ENCODE measurements around the gene RB1.
A peak's percentile ranks its signal among the peaks of the same experiment; 100 is the strongest.

The RB1 gene

DNA sequence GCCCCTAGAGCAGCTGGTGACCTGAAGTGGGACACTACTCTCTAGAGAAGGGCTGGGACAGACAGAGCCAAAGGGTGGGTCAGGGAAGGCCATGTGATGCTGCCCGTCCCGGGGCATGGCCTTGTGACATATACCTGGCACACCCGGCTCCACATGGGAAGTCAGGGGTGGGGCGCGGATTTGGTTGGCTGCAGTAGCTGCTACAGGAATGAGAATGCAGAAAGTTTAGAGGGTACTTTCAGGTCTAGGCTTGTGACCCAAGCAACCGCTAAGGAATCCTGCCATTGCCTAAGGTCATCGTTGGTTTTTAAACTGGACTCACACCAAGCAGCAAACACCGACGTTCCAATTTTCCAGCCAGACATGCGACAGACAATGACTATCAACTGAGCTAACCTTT lies 203.5 kb downstream of the RB1 start:
- no peak for DNase-seq (ENCODE audit: insufficient read length)
- no peak for FAIRE-seq

DNA sequence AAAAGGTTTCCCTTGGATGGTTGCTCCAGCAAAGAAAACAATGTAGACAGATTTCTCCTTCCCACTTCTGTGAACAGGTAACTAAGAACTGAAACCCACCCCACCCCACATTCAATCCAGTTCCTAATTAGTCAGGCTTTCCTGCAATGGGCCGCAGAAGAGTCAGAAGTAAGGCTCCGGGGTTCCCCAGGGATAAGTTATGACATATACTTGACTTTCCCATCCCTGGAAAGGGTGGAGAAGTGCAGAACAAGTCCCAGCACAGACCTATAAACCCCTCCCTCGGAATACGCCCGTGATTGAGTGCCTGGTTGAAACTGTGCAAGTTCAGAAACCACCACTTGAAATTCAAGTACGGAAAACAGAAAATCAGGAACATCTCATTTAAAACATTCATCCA lies 204.5 kb downstream of the RB1 start:
- TF ChIP-seq POLR2AphosphoS5 (IDR thresholded peaks at IDR 0.05; ENCODE audit: low read depth, low read length) (no peak), TAF1 (IDR thresholded peaks at IDR 0.05; ENCODE audit: borderline replicate concordance, low read depth, low read length) (no peak), POLR2A (IDR thresholded peaks at IDR 0.05; ENCODE audit: low read depth, low read length) (no peak)
- FAIRE-seq (no peak), DNase-seq (ENCODE audit: insufficient read length) (no peak)

More for the DNA sequence above, 203.5 kb downstream of the RB1 start:
- no peak for TF ChIP-seq POLR2A (IDR thresholded peaks at IDR 0.05; ENCODE audit: low read depth, low read length)
- TF ChIP-seq TAF1 (IDR thresholded peaks at IDR 0.05; ENCODE audit: borderline replicate concordance, low read depth, low read length): no peak

- TF ChIP-seq POLR2AphosphoS5 (IDR thresholded peaks at IDR 0.05; ENCODE audit: low read depth, low read length) (no peak), TAF1 (IDR thresholded peaks at IDR 0.05; ENCODE audit: borderline replicate concordance, low read depth, low read length) (no peak), POLR2A (IDR thresholded peaks at IDR 0.05; ENCODE audit: low read depth, low read length) (no peak)
- FAIRE-seq (no peak), DNase-seq (ENCODE audit: insufficient read length) (no peak)
Observed at GRCh38 chr13:48510698-48511097, 207.1 kb downstream of the RB1 start.

- no peak for FAIRE-seq
- no peak for DNase-seq (ENCODE audit: insufficient read length)
- TF ChIP-seq POLR2A (IDR thresholded peaks at IDR 0.05; ENCODE audit: low read depth, low read length) (no peak), POLR2AphosphoS5 (IDR thresholded peaks at IDR 0.05; ENCODE audit: low read depth, low read length) (no peak), TAF1 (IDR thresholded peaks at IDR 0.05; ENCODE audit: borderline replicate concordance, low read depth, low read length) (no peak)
Observed at GRCh38 chr13:48511621-48512230, 208.2 kb downstream of the RB1 start.

DNA sequence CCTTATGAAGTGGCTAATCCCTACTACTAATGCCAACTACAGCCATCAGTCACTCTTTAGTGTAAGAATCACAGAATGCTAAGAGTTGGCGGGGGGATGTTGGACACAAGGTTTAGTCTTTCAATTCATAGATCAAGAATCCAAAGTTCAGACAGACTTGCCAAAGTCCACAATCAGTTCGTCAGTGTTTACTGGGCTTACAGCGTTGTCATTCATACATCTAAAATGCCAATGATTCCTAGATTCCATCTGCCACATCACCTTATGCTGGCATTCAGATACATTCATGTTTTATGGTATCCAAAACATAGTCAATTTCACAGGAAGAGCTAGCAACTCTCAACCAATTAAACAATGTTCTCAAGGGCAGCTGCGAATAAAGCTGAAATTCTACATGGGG lies 211.2 kb downstream of the RB1 start:
- no peak for DNase-seq (ENCODE audit: insufficient read length)
- TF ChIP-seq POLR2A (IDR thresholded peaks at IDR 0.05; ENCODE audit: low read depth, low read length): no peak
- no peak for TF ChIP-seq POLR2AphosphoS5 (IDR thresholded peaks at IDR 0.05; ENCODE audit: low read depth, low read length)
- TF ChIP-seq TAF1 (IDR thresholded peaks at IDR 0.05; ENCODE audit: borderline replicate concordance, low read depth, low read length): no peak
- no peak for FAIRE-seq

- FAIRE-seq (no peak), DNase-seq (ENCODE audit: insufficient read length) (no peak)
- TF ChIP-seq POLR2A (IDR thresholded peaks at IDR 0.05; ENCODE audit: low read depth, low read length) (no peak), POLR2AphosphoS5 (IDR thresholded peaks at IDR 0.05; ENCODE audit: low read depth, low read length) (no peak), TAF1 (IDR thresholded peaks at IDR 0.05; ENCODE audit: borderline replicate concordance, low read depth, low read length) (no peak)
Observed at GRCh38 chr13:48515732-48516131, 212.2 kb downstream of the RB1 start.

DNA sequence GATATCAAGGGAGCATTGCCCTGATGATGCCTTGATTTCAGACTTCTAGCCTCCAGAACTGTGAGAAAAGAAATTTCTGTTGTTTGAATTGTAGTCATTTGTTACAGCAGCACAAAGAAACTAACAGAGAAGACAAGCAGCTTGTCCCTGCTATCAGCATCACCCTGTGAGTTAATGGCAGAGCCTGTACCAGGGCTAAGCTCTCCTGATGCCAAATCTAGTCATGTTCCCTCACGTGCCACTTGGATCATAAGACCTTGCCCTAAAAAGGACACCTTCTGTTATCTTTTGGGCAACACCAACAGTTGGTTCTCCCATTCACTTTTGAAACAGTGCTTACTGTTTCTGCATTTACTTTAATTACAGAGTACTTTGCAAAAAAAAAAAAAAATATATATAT lies 214.5 kb downstream of the RB1 start:
- TF ChIP-seq POLR2A (IDR thresholded peaks at IDR 0.05; ENCODE audit: low read depth, low read length) (no peak), TAF1 (IDR thresholded peaks at IDR 0.05; ENCODE audit: borderline replicate concordance, low read depth, low read length) (no peak), POLR2AphosphoS5 (IDR thresholded peaks at IDR 0.05; ENCODE audit: low read depth, low read length) (no peak)
- FAIRE-seq: no peak

GRCh38 chr13:48526286-48526685 lies 222.7 kb downstream of the RB1 start:
- FAIRE-seq: peak; percentile 73
- TF ChIP-seq POLR2A (IDR thresholded peaks at IDR 0.05; ENCODE audit: low read depth, low read length) (no peak), TAF1 (IDR thresholded peaks at IDR 0.05; ENCODE audit: borderline replicate concordance, low read depth, low read length) (no peak), POLR2AphosphoS5 (IDR thresholded peaks at IDR 0.05; ENCODE audit: low read depth, low read length) (no peak)
- no peak for DNase-seq (ENCODE audit: insufficient read length)

More for the DNA sequence above, 214.5 kb downstream of the RB1 start:
- DNase-seq (ENCODE audit: insufficient read length): no peak

GRCh38 chr13:48527955-48528354 lies 224.4 kb downstream of the RB1 start:
- FAIRE-seq: peak; percentile 93
- no peak for DNase-seq (ENCODE audit: insufficient read length)
- no peak for TF ChIP-seq POLR2A (IDR thresholded peaks at IDR 0.05; ENCODE audit: low read depth, low read length)
- no peak for TF ChIP-seq POLR2AphosphoS5 (IDR thresholded peaks at IDR 0.05; ENCODE audit: low read depth, low read length)
- no peak for TF ChIP-seq TAF1 (IDR thresholded peaks at IDR 0.05; ENCODE audit: borderline replicate concordance, low read depth, low read length)

- FAIRE-seq (peak; percentile 87), DNase-seq (ENCODE audit: insufficient read length) (no peak)
- TF ChIP-seq TAF1 (IDR thresholded peaks at IDR 0.05; ENCODE audit: borderline replicate concordance, low read depth, low read length): no peak
- TF ChIP-seq POLR2AphosphoS5 (IDR thresholded peaks at IDR 0.05; ENCODE audit: low read depth, low read length): no peak
- no peak for TF ChIP-seq POLR2A (IDR thresholded peaks at IDR 0.05; ENCODE audit: low read depth, low read length)
Observed at GRCh38 chr13:48528720-48529119, 225.2 kb downstream of the RB1 start.

GRCh38 chr13:48530833-48531232 lies 227.3 kb downstream of the RB1 start:
- FAIRE-seq (peak; percentile 44), DNase-seq (ENCODE audit: insufficient read length) (no peak)

More at GRCh38 chr13:48530833-48531232, 227.3 kb downstream of the RB1 start:
- no peak for TF ChIP-seq POLR2A (IDR thresholded peaks at IDR 0.05; ENCODE audit: low read depth, low read length)
- no peak for TF ChIP-seq TAF1 (IDR thresholded peaks at IDR 0.05; ENCODE audit: borderline replicate concordance, low read depth, low read length)
- TF ChIP-seq POLR2AphosphoS5 (IDR thresholded peaks at IDR 0.05; ENCODE audit: low read depth, low read length): no peak

Data from GM12892 (cell line).